ENCODE data around the gene BORA. TPM values are rescaled to one million over a fixed set of nuclear protein-coding genes. Genes with fewer than 3 reads are reported as not detected.
"Not testable (repeated sequence)": the region's sequence is repeated elsewhere in the genome, so short reads cannot be mapped to it uniquely, and the experiment has no call there.

The BORA gene
- total RNA-seq (2014; rRNA removed; shearing (Covaris generic); ENCODE audit: low replicate concordance), result 13.0 and 14.0 TPM in 2 replicates

GRCh38 chr13:72727417-72728289, at the start of gene BORA, which contains the start of gene MZT1:
BORA (plus strand) TSS chr13:72727923; CDS start chr13:72728941, 1,018 bp downstream.
MZT1 (minus strand) TSS chr13:72727629; CDS start chr13:72727602, 27 bp downstream.
- in situ Hi-C loops (cut with HindIII; ENCODE audit: low pct_unique_long_range_greater_than_20kb, low sequenced_read_pairs), result no loop called here
- DNase-seq (ENCODE audit: low read depth), result peak; percentile 98

DNA sequence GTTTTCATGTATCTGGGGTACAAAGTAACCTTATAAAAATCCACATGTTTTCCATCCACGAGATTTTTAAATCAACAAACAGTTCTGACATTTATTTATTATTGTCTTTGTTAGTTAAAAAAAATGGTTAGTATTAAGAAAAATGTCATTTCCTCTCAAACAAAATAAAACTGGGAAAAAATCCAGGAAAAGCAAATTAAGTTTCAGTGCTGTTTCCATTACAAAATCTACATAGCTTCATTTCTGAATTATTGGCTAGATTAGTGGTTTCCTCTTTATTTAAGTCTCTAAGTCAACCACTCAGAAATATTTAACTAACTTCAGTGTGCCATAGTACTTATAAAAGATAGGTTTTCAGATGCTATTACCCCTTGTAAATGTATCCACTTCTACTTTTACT, 49.4 kb upstream of the BORA start:
- DNase-seq (ENCODE audit: low read depth), result no peak
- in situ Hi-C loops (cut with HindIII; ENCODE audit: low pct_unique_long_range_greater_than_20kb, low sequenced_read_pairs), result no loop called here

DNA sequence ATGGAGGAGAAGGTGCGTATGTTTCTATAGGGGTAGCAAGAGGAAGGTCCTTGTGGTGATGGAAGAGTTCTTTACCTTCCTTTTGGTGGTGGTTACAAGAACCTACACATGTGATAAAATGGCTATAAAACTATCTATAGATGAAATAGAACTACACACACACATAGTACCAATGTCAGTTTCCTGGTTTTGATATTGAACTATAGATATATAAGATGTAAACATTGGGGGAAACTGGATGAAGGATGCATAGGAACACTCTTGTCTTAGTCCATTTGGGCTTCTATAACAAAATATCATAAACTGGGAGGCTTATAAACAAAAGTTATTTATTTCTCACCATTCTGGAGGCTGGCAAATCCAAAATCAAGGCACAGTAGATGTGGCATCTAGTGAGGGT, 47.4 kb upstream of the BORA start:
- no peak for DNase-seq (ENCODE audit: low read depth)
- in situ Hi-C loops (cut with HindIII; ENCODE audit: low pct_unique_long_range_greater_than_20kb, low sequenced_read_pairs), result no loop called here

GRCh38 chr13:72686766-72687165, 41.0 kb upstream of the BORA start:
- in situ Hi-C loops (cut with HindIII; ENCODE audit: low pct_unique_long_range_greater_than_20kb, low sequenced_read_pairs), result no loop called here
- no peak for DNase-seq (ENCODE audit: low read depth)

GRCh38 chr13:72689181-72689696, 38.5 kb upstream of the BORA start:
- DNase-seq (ENCODE audit: low read depth), result no peak
- in situ Hi-C loops (cut with HindIII; ENCODE audit: low pct_unique_long_range_greater_than_20kb, low sequenced_read_pairs), result no loop called here

DNA sequence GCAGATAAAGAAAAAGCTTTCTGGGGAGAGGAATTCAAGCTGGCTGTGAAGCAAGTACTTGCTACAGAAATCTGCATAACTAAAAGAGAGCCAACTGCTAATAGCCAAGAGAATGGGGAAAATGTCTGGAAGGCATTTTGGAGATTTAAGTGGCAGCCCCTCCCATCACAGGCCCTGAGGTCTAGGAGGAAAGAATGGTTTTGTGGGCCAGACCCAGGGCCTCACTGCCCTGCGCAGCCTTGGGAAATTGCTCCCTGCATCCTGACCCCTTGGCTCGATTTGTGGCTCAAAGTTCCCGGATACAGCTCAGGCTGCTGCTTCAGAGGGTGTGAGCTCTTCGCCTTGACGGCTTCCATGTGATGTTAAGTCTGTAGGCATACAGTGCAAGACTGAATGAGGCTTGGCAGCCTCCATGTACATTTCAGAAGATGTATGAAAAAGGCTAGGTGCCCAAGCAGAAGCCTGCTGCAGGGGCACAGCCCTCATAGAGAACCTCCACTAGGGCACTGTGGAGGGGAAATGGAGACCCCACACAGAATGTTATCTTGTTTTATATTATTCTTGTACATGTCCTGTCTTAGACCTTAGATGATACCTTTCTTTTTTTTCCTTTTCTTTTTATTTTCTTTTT, 34.7 kb upstream of the BORA start:
- DNase-seq (ENCODE audit: low read depth), result no peak
- in situ Hi-C loops (cut with HindIII; ENCODE audit: low pct_unique_long_range_greater_than_20kb, low sequenced_read_pairs), result no loop called here

DNA sequence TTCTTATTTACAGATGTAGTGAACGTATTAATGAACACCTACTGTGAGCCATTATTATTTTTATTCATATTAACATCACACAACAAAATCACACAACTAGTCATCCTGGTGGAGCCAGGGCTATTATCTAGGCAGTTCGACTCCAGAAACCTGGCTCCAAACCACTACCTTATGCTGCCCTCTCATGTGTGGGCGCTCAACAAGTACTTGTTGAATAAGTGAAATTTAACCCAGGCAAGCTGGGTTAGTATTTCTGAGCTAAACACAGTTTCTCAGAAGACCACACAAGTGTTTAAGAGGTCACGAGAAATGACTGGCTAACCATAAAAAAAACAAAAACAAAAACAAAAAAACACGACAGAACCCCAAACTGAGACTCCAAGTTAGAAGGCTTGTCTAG, 33.9 kb upstream of the BORA start:
- in situ Hi-C loops (cut with HindIII; ENCODE audit: low pct_unique_long_range_greater_than_20kb, low sequenced_read_pairs), result no loop called here

DNA sequence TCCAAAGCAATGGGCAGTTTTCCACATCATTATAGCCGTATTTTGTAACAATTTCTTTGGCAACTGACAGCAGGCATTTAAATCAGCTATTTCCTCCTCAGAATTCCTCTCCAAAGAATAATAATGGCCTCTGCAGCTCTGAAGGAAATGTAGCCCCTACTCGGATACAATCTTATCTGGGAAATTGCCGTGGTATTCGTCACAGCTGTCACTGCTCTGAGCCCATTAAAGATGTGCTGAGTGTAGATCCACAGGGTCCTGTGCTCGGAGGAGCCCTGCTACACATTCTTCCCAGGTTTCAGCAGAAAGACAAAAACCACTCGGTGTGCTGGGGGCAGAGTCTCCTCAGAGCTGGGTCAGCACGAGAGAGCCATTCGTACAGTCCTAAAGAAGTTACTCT, 33.4 kb upstream of the BORA start:
- no peak for DNase-seq (ENCODE audit: low read depth)
- in situ Hi-C loops (cut with HindIII; ENCODE audit: low pct_unique_long_range_greater_than_20kb, low sequenced_read_pairs), result no loop called here

More for the DNA sequence above, 33.9 kb upstream of the BORA start:
- DNase-seq (ENCODE audit: low read depth), result no peak

DNA sequence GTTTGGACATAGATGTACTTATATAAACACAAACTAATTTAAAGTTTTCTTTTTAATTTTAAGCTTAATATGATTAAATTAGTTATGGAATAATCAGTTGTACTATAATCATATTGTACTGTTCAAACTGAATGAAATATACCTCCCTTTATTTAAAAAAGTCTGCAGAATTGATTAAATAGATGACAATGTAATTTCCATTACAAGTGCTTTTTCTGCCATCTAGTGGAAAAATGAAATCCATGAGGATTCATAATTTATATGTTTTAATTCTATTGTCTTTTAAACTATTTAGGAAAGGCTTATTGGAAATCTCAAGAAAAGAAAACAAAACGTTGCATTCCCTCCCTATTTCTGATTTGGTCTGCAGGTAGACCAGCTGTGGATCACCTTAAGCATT, 31.1 kb upstream of the BORA start:
- in situ Hi-C loops (cut with HindIII; ENCODE audit: low pct_unique_long_range_greater_than_20kb, low sequenced_read_pairs), result no loop called here
- no peak for DNase-seq (ENCODE audit: low read depth)

DNA sequence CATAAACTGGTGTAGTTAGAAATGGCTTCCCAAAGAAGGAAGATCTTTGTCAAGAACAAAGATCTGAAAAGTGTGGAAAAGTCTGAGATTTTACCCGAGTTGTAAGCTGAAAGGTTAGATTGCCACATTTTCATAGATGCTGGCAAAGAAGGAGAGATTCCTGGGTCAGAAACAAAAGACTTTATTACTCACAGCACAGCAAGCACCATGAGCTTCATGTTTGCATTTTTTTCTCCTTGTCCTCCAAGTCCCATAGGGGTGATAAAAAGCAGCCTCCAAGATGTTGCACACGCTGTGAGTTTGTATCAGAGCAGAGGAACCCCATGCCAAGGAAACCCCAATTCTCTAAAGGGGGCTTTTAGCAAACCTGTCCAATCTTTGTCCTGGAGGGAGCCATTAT, 29.6 kb upstream of the BORA start:
- DNase-seq (ENCODE audit: low read depth), result no peak
- in situ Hi-C loops (cut with HindIII; ENCODE audit: low pct_unique_long_range_greater_than_20kb, low sequenced_read_pairs), result no loop called here

GRCh38 chr13:72700509-72700908, 27.2 kb upstream of the BORA start:
- DNase-seq (ENCODE audit: low read depth), result no peak
- in situ Hi-C loops (cut with HindIII; ENCODE audit: low pct_unique_long_range_greater_than_20kb, low sequenced_read_pairs), result no loop called here

DNA sequence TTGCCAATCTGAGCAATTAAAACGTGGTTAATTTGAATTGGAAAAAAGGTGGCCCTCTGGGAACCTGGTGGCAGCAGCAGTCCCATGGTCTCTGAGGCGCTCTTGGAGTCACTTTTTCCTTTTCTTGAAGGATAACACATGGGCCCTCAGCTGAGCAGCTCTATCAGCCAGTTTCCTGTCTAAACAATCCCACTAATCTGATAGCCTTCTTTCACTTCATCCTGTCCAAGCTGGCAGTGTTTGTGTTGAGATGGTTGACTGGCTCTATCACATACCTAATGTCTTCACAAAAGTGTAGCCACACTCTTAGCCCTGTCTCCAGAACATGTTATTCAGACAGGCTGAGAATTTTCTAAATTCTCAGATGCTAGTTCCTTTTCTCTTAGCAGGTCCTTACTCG, 10.9 kb upstream of the BORA start:
- in situ Hi-C loops (cut with HindIII; ENCODE audit: low pct_unique_long_range_greater_than_20kb, low sequenced_read_pairs), result no loop called here
- peak; percentile 12 for DNase-seq (ENCODE audit: low read depth)

DNA sequence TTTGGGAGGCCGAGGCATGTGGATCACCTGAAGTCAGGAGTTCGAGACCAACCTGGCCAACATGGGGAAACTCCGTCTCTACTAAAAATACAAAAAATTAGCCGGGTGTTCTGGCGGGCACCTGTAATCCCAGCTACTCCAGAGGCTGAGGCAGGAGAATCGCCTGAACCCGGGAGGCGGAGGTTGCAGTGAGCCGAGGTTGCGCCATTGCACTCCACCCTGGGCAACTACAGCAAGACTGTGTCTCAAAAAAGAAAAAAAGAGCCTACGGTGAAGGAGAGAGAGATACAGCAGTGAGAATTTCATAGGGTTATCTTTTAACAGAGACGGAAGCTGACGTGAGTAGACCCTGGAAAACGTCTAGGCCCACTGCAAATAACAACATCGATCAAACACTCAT, 1.5 kb upstream of the BORA start:
- in situ Hi-C loops (cut with HindIII; ENCODE audit: low pct_unique_long_range_greater_than_20kb, low sequenced_read_pairs); DNase-seq (ENCODE audit: low read depth): not testable (repeated sequence)

DNA sequence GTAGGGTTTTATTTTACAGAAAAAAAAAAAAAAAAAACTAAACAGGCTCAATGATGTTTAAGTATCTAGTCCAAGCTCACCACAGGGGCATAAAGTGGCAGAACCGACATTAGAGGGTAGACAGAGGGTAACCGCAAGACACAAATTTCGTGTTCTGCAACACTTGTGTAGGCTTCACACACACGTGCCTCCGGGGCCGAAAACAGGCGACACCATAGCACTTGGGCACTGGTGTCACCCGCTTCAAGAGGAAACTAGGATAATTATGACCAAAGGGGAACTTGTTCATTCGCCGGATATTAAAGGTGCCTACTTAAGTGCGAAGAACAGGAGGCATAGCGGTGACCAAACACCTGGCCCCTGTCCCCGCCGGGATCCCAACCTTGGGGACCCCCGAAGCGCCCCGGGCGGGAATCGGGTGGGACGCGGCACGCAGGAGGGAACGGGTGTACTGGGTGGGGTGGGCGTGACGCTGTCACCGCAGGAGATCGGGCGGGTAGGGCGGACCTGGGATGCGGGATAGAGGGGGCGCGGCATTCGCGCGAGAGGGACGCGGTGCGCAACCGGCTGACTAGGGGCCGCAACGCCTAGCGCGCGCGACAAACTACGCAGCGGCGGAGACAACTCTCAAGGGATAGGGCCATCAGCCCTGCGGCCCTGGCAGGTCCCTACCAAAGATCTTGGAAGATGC, 852 bp upstream of the BORA start:
- in situ Hi-C loops (cut with HindIII; ENCODE audit: low pct_unique_long_range_greater_than_20kb, low sequenced_read_pairs), result no loop called here
- no peak for DNase-seq (ENCODE audit: low read depth)

DNA sequence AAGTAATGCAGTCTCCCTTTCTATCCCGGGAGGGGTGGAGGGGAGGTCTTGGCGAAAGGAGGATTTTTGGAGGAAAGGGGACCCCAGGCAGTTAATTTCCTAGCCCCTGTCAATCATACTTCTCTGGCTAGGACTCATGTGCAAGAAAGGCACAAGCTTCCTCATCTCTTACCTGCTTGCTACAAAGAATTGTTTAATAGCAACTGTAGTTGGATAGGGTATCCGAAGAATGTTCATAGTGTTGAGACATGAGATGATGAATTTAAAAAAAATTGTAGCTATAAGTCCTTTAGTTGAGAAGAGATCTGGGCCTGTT, 525 bp downstream of the BORA start:
- in situ Hi-C loops (cut with HindIII; ENCODE audit: low pct_unique_long_range_greater_than_20kb, low sequenced_read_pairs), result no loop called here
- no peak for DNase-seq (ENCODE audit: low read depth)

GRCh38 chr13:72737033-72737432, 9.3 kb downstream of the BORA start:
- peak; percentile 13 for DNase-seq (ENCODE audit: low read depth)
- in situ Hi-C loops (cut with HindIII; ENCODE audit: low pct_unique_long_range_greater_than_20kb, low sequenced_read_pairs), result no loop called here

DNA sequence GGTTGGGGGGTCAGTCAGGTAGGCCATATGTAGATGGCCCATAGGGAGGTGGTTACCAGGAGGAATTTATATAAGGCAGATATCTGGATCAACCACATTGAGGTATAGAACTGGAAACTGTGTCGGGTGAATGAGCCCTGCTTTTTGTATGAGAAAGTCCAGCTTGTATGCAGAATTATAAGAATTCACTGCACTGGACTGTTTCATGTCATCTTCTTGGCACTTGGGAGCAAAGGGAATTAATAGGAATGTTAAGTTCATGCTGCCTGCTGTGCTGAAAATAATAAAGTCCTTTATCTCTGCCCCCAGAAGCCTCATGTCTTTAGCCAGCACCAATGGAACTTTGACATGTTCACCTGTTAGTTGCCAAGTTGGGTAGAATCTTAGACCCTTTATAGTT, 12.3 kb downstream of the BORA start:
- DNase-seq (ENCODE audit: low read depth), result no peak
- in situ Hi-C loops (cut with HindIII; ENCODE audit: low pct_unique_long_range_greater_than_20kb, low sequenced_read_pairs), result no loop called here

- in situ Hi-C loops (cut with HindIII; ENCODE audit: low pct_unique_long_range_greater_than_20kb, low sequenced_read_pairs), result no loop called here
- DNase-seq (ENCODE audit: low read depth), result no peak
These were observed 17.5 kb downstream of the BORA start for GRCh38 chr13:72745260-72745659.

GRCh38 chr13:72751220-72751619, 23.5 kb downstream of the BORA start:
- no peak for DNase-seq (ENCODE audit: low read depth)
- in situ Hi-C loops (cut with HindIII; ENCODE audit: low pct_unique_long_range_greater_than_20kb, low sequenced_read_pairs), result no loop called here
